Common myeloid progenitor, CD34-positive (primary cell): ENCODE measurements around the gene NCOA7.

Experiments
- CTCF ChIA-PET: fragments of 350-600 bp; sonication (Branson Sonifier 250); formaldehyde crosslinking; loops from one replicate; lab custom pipeline; 2021; ENCODE audit warnings: antibody characterized with exemption; lab: Charles Lee
- POLR2A ChIA-PET: fragments of 350-600 bp; sonication (Branson Sonifier 250); formaldehyde crosslinking; loops from one replicate; lab custom pipeline; 2021; ENCODE audit warnings: antibody characterized with exemption; lab: Charles Lee
- DNase-seq, 3 donors: peaks; one replicate each; pipeline versions ENCODE4 v3.0.0 to v3.0.0-alpha.2; 2013
- H3K27ac ChIP-seq, 2 experiments: 1 replicate in 1 of 2; 2 replicates in 1 of 2; pipeline ENCODE4 v1.7.0; 2013; ENCODE audit warnings: inconsistent platforms in 2 of 2, low read length in 2 of 2, mild to moderate bottlenecking in 2 of 2, low read depth in 1 of 2, moderate library complexity in 1 of 2; ENCODE audit not compliant: severe bottlenecking in 2 of 2, insufficient read depth in 1 of 2, poor library complexity in 1 of 2
- H3K27me3 ChIP-seq, 5 experiments: replicated peaks in 2 of 5; 1 replicate in 3 of 5; 2 replicates in 2 of 5; pipeline versions ENCODE4 v1.6.1 to v1.7.0; 2013; ENCODE audit warnings: low read length in 4 of 5, mild to moderate bottlenecking in 2 of 5, moderate library complexity in 2 of 5, inconsistent platforms in 1 of 5; ENCODE audit not compliant: insufficient read depth in 5 of 5, control insufficient read depth in 4 of 5
- H3K36me3 ChIP-seq, 4 experiments: 1 replicate in 2 of 4; 2 replicates in 2 of 4; pipeline versions ENCODE4 v1.6.1 to v1.7.0; 2013; ENCODE audit warnings: low read length in 3 of 4, control low read depth in 1 of 4, mild to moderate bottlenecking in 1 of 4; ENCODE audit not compliant: control insufficient read depth in 4 of 4, insufficient read depth in 4 of 4
- H3K4me1 ChIP-seq, 4 experiments: 1 replicate in 3 of 4; 2 replicates in 1 of 4; pipeline versions ENCODE4 v1.6.1 to v1.7.1; 2013; ENCODE audit warnings: low read length in 3 of 4, mild to moderate bottlenecking in 3 of 4, control low read depth in 1 of 4, inconsistent platforms in 1 of 4, moderate library complexity in 1 of 4; ENCODE audit not compliant: control insufficient read depth in 4 of 4, insufficient read depth in 4 of 4; ENCODE audit errors: control extremely low read depth in 1 of 4
- H3K4me3 ChIP-seq, 7 experiments: 1 replicate in 4 of 7; 2 replicates in 3 of 7; pipeline versions ENCODE4 v1.5.1 to v1.7.0; 2013; ENCODE audit warnings: mild to moderate bottlenecking in 7 of 7, low read length in 6 of 7, moderate library complexity in 6 of 7, inconsistent platforms in 2 of 7, low read depth in 2 of 7, control low read depth in 1 of 7; ENCODE audit not compliant: insufficient read depth in 4 of 7, control insufficient read depth in 1 of 7; ENCODE audit errors: extremely low read depth in 1 of 7
- H3K9me3 ChIP-seq, 5 experiments: 1 replicate in 4 of 5; 2 replicates in 1 of 5; pipeline versions ENCODE4 v1.6.1 to v1.7.1; 2013; ENCODE audit warnings: low read length in 4 of 5, mild to moderate bottlenecking in 2 of 5, inconsistent platforms in 1 of 5, low read depth in 1 of 5, moderate library complexity in 1 of 5; ENCODE audit not compliant: control insufficient read depth in 4 of 5, insufficient read depth in 2 of 5; ENCODE audit errors: control extremely low read depth in 1 of 5
- WGBS: methylation state at CpG from one replicate; pipeline ENCODE4 v1.1.5; 2013; ENCODE audit not compliant: insufficient coverage; 5-methylcytosine and 5-hydroxymethylcytosine counted together

NCOA7 gene

GRCh38 chr6:125832391-125833117 lies 41.8 kb downstream of the NCOA7 start:
- POLR2A ChIA-PET = interaction anchor here (1.4 kb wide), 1 partner anchor 9 kb away, joined by 3 read pairs; no protein-coding TSS in a partner anchor
- no peaks in the 10 kb centered on the region for H3K9me3 ChIP-seq
- CTCF ChIA-PET = interaction anchor here (1.0 to 13.6 kb wide), 4 partner anchors 12 to 41 kb away, joined by 4 to 131 read pairs (median 14); partner anchors contain the start of gene NCOA7

GRCh38 chr6:125834348-125834747 lies 43.6 kb downstream of the NCOA7 start:
- H3K4me3 ChIP-seq = peak overlapping the region in 3 of 7 experiments; percentile 0 to 22 (median 13)
- CTCF ChIA-PET = interaction anchor here (1.1 to 13.6 kb wide), 10 partner anchors 10 to 136 kb away, joined by 3 to 131 read pairs (median 4); partner anchors contain the start of gene NCOA7
- WGBS = 57% methylated on average over 1 of the region's 2 CpGs
- H3K36me3 ChIP-seq = peaks cover 0 to 5% (median 2%) of the 10 kb centered on the region in 4 experiments
- POLR2A ChIA-PET = no interaction called here
- H3K4me1 ChIP-seq = peaks cover 39 to 72% (median 60%) of the 10 kb centered on the region in 4 experiments
- no peaks in the 10 kb centered on the region for H3K9me3 ChIP-seq
- peak overlapping the region; percentile 25 to 44 for H3K27ac ChIP-seq
- H3K27me3 ChIP-seq = no peaks in the 10 kb centered on the region
- DNase-seq = peak in 1 of 3 donors; percentile 55

More at GRCh38 chr6:125832391-125833117, 41.8 kb downstream of the NCOA7 start:
- peak overlapping the region in 1 of 2 experiments; percentile 69 for H3K27ac ChIP-seq
- H3K4me3 ChIP-seq = peak overlapping the region in 1 of 7 experiments; percentile 31
- peaks cover 0 to 4% (median 0%) of the 10 kb centered on the region in 4 experiments for H3K36me3 ChIP-seq
- H3K27me3 ChIP-seq = no peaks in the 10 kb centered on the region
- peak in 2 of 3 donors; percentile 60 to 66 for DNase-seq
- H3K4me1 ChIP-seq = peaks cover 47 to 79% (median 67%) of the 10 kb centered on the region in 4 experiments
- 79% methylated on average over 3 of the region's 5 CpGs for WGBS

DNA sequence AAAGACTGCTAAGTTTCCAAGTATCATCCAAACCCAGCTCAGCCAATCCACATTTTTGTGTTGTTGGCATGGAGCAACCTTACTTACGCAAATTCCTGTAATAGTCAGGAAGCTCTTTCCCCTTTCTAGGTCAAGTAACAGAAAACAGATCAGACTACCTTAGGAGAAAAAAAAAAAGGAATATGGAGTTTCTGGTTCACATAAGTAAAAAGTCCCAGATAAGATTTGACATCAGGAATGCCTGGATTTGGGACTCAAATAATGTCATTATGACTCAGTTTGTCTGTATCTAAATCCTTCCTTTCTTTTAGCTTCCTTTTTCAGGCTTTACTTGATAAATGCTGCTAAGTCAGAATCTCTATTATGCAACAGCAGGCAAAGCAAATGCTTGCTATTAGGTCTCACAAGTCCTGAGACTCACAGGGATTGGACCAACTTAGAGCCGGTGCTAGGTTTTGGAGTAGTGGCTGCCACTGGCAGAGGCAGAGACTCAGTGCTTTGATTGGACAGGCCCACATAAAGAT lies 44.5 kb downstream of the NCOA7 start:
- WGBS = 86% methylated on average over 1 of the region's 2 CpGs
- CTCF ChIA-PET = interaction anchor here (0.6 to 13.6 kb wide), 11 partner anchors 10 to 122 kb away, joined by 3 to 131 read pairs (median 4); partner anchors contain the start of genes HINT3 and NCOA7
- Histone ChIP-seq H3K27ac (peak overlapping the region in 1 of 2 experiments; percentile 39), H3K4me1 (peaks cover 33 to 70% (median 53%) of the 10 kb centered on the region in 4 experiments), H3K36me3 (peaks cover 0 to 5% (median 2%) of the 10 kb centered on the region in 4 experiments), H3K9me3 (no peaks in the 10 kb centered on the region), H3K27me3 (no peaks in the 10 kb centered on the region), H3K4me3 (peak overlapping the region in 1 of 7 experiments; percentile 21)
- POLR2A ChIA-PET = interaction anchor here (1.0 kb wide), 1 partner anchor 23 kb away, joined by 3 read pairs; no protein-coding TSS in a partner anchor
- DNase-seq = peak in 2 of 3 donors; percentile 48 to 61

GRCh38 chr6:125836466-125836865 lies 45.7 kb downstream of the NCOA7 start:
- no peak overlapping the region for H3K4me3 ChIP-seq
- no peaks in the 10 kb centered on the region for H3K9me3 ChIP-seq
- POLR2A ChIA-PET = no interaction called here
- CTCF ChIA-PET = interaction anchor here (1.1 to 13.6 kb wide), 2 partner anchors 30 to 45 kb away, joined by 3 to 131 read pairs; partner anchors contain the start of gene NCOA7
- H3K27me3 ChIP-seq = no peaks in the 10 kb centered on the region
- peaks cover 28 to 61% (median 44%) of the 10 kb centered on the region in 4 experiments for H3K4me1 ChIP-seq
- no peak overlapping the region for H3K27ac ChIP-seq
- WGBS = no CpG with 5 or more reads among the region's 2 CpGs
- H3K36me3 ChIP-seq = peaks cover 0 to 5% (median 2%) of the 10 kb centered on the region in 4 experiments
- DNase-seq = no peak

DNA sequence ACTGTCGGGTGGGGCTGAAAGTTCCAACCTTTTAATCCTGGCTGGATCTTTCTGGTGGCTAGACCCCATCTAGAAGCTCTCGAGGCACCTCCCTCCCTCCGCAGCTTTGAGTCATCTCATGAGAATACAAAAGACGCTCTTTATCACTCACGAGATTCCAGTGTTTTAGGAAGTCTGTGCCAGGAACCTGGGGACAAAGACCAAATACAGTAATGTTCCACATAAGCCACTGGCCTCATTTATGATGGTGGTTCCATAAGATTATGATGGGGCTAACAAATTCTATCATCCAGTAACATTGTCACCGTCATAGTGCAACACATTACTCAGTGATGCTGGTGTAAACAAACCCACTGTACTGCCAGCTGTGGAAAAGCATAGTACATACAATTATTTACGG lies 48.7 kb downstream of the NCOA7 start:
- Histone ChIP-seq H3K27ac (no peak overlapping the region), H3K36me3 (peaks cover 0 to 5% (median 2%) of the 10 kb centered on the region in 4 experiments), H3K4me3 (no peak overlapping the region), H3K4me1 (peaks cover 24 to 54% (median 37%) of the 10 kb centered on the region in 4 experiments), H3K9me3 (no peaks in the 10 kb centered on the region), H3K27me3 (no peaks in the 10 kb centered on the region)
- 94% methylated on average over 3 of the region's 7 CpGs for WGBS
- DNase-seq = no peak
- ChIA-PET CTCF (interaction anchor here (0.7 to 13.6 kb wide), 7 partner anchors 8 to 48 kb away, joined by 3 to 131 read pairs (median 3); partner anchors contain the start of gene NCOA7), POLR2A (no interaction called here)

DNA sequence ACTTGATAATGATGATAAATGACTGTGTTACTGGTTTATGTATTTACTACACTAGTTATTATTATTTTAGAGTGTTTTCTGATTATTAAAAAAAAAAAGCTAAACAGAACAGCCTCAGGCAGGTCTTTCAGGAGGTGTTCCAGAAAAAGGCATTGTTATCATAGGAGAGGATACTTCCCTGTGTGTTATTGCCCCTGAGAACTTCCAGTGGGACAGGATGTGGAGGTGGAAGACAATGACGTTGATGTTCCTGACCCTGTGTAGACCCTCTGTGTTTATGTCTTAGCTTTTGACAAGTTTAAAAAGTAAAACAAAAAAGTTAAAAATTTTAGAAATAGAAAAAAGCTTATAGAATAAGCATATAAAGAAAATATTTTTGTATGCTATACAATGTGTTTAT lies 49.1 kb downstream of the NCOA7 start:
- Histone ChIP-seq H3K36me3 (peaks cover 0 to 5% (median 2%) of the 10 kb centered on the region in 4 experiments), H3K9me3 (no peaks in the 10 kb centered on the region), H3K4me1 (peaks cover 19 to 54% (median 36%) of the 10 kb centered on the region in 4 experiments), H3K4me3 (no peak overlapping the region), H3K27ac (no peak overlapping the region), H3K27me3 (no peaks in the 10 kb centered on the region)
- no CpG with 5 or more reads among the region's 1 CpG for WGBS
- ChIA-PET CTCF (interaction anchor here (0.7 to 13.6 kb wide), 8 partner anchors 8 to 48 kb away, joined by 3 to 131 read pairs (median 4); partner anchors contain the start of gene NCOA7), POLR2A (no interaction called here)
- no peak for DNase-seq
